ENCODE results near the gene CD4. TPM values are rescaled to one million over a fixed set of nuclear protein-coding genes. Genes with fewer than 3 reads are reported as not detected.
A peak's percentile ranks its signal among the peaks of the same experiment; 100 is the strongest.

The CD4 gene
- total RNA-seq, 1 donor from 2014 or later: 3.7 TPM

GRCh38 chr12:6778574-6779550 is 10.5 kb upstream of the CD4 start:
- DNase-seq: peak; percentile 98

GRCh38 chr12:6779708-6780432 is 9.5 kb upstream of the CD4 start:
- DNase-seq: no peak

DNA sequence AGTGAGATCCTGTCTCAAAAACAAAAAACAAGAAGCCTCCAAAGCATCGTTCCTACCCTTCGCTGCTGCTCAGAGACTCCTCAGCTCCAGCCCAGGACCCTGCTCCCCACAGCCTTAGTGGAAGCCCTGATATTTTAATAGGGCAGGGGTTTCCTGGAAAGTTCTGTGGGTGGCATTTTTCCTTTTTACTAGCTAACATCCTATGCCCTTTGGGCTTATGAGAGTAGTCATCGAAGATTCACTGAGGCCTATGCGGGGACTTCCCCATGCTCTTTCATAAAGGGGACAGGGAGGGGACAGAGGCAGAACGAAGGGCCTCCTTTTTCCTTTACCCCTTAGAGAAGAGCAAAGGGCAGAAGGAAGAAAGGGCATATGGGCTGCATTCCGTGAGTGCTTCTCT is 8.8 kb upstream of the CD4 start:
- DNase-seq: no peak

- DNase-seq: no peak
These were observed 7.2 kb upstream of the CD4 start for GRCh38 chr12:6782119-6782518.

DNA sequence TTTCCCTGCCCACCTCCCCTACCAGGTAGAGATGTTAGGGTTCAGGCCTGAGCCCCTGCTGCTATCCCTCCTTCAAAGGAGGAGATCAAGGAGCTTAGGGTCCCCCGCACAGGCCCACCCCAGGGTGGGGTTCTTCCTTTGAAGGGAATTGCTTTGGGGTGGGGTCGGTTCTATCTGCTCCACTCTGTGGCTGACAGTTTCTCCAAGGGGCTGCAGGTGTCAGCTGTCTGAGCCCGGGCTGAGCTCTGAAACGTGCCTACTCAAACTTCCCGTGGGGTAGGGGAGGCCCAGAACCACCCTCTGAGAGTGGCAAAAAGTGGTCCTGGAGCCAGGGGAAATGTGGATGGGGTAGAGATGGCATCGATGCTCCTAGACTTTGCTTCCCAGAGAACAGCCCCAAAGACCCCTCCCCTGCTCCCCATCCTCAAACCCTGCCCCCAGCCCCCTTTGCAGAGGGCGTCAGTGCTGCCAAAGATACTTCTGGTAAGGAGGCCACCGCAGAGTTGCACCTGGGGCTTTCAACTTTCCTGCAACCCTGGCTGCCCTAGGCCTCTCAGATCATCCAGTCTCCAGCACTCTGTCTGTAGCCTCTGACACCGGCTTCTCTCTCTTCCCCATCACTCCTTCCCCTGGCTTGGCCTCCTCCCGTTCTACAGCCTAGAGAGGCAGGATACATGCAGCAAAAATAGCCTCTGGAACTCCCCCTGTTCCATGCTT is 6.3 kb upstream of the CD4 start:
- DNase-seq: no peak

- DNase-seq: no peak
These were observed 5.5 kb upstream of the CD4 start for GRCh38 chr12:6783828-6784227.

- DNase-seq: no peak
These were observed 5.0 kb upstream of the CD4 start for GRCh38 chr12:6784296-6784695.

- DNase-seq: no peak
These were observed 4.6 kb upstream of the CD4 start for GRCh38 chr12:6784761-6785160.

DNA sequence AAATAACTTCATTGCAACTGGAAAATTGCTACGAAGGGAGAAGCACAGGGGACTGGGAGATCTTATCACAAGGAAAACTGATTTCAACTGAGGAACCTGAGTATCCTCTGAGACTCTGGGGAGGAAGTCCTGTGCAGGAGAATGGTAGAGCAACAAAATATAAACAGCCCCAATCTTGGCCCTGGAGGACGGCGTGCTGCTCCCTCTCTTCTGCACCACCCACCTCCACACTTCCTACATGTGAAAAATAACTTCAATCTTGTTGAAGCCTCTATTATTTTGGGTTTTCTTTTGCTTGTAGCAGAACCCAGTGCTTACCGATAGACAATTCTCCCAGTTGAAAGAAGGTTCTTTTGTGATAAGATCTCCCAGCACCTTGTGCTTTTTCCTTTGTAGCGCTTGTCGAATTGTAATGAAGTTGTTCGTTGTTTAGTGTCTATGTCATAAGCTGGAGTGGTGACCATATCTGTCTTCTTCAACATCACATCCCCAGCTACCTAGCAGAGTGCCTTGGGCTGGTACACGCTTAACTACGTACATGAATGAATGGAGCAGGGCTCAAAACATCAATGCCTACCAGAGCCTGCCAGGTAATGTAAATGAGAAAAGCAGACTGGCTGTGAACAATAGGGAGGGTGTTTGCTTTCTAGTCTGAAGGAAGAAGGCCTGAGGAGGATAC is 2.8 kb upstream of the CD4 start:
- DNase-seq: no peak

GRCh38 chr12:6787309-6787708 is 2.0 kb upstream of the CD4 start:
- DNase-seq: no peak

- no peak for DNase-seq
These were observed 1.3 kb downstream of the CD4 start for GRCh38 chr12:6790496-6791150.

DNA sequence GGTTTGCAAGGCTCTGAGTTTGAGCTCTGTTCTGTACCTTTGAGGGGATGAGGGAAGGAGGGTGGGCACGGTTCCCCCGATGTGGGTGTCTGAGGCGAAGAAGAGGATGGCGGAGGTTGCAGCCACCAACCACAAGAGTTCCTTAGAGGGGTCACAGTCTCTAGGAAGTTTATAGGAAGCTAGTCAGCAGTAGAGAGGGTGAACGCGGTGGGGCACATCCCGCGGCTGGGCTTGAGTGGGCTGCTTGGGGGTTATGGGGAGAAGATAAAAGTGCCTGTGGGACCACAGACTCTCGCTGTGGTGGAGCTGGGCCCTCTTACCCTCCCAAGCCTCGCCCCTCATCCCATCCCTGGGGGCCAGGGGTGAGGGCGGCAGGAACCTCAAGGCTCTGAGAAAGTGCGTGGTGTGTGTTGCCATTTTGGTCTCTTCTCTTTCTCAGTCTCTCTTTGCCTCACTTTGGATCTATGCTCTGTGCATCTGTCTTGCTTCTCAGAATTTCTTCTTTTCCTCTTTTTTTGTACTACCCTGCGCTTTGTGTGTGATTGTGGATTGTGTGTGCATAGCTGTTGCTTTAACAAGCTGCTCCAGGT is 2.7 kb downstream of the CD4 start:
- no peak for DNase-seq

DNA sequence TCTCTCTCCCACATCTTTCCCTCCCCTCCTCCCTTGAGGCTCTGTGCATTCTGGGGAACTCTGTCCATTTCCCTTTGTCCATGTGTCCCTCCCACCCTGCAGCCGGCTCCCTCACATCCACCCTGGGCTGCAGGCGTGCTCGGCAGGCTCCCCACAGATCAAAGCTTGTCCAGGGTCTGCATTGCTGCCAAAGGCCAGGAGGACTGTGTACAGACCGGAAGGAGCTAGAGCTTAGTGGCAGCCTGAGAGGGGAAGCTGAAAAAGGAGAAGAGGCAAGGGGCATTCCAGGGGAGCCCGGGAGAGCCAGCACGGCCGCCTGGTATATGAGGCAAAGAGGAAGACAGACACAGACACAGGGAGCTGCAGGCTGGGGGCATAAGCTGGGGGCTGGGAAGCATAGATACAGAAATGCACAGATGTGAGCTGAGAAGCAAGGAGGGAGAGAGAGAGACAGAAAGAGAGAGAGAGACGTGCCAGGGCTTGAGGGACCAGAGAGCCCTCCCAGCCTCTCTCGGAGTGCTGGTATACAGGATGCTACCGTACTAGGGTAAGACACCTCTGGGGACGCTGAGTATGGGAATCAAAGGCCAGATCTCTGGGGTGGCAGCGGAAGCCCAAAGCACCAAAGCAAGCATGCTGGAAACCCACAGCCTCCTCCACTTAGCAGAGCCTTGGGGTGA is 3.3 kb downstream of the CD4 start:
- peak; percentile 48 for DNase-seq

- no peak for DNase-seq
These were observed 5.8 kb downstream of the CD4 start for GRCh38 chr12:6795088-6795487.

DNA sequence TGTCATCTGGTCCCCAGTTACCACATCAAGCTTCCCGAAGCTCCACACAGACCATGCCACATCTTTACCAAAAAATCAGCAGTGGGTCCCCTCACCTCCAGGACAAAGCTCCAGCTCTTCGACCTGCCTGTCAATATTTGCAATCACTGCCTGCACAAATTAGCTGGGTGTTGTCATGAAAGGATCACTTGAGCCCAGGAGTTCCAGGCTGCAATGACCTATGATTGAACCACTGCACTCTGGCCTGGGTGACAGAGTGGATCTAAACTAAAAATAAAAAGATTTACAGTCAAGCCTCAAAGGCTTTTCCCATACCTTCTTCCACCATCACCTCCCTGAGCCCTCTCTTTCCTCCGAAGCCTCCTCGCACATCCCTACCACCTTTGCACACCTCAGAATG is 7.2 kb downstream of the CD4 start:
- no peak for DNase-seq

- no peak for DNase-seq
These were observed 9.8 kb downstream of the CD4 start for GRCh38 chr12:6799147-6799546.

DNA sequence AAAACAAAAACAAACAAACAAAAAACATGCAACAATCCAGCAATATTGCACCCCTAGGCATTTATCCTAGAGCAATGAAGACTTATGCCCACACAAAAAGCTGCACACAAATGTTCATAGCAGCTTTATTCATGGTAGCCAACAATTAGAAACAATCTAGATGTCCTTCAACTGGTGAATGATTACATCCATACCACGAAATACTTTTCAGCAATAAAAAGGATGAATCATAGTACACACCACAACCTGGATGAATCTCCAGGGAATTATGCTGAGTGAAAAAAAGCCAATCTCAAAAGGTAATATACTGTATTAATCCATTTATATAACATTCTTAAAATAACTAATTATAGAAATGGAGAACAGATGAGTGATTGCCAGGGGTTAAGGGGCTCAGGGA is 17.8 kb downstream of the CD4 start:
- no peak for DNase-seq

DNA sequence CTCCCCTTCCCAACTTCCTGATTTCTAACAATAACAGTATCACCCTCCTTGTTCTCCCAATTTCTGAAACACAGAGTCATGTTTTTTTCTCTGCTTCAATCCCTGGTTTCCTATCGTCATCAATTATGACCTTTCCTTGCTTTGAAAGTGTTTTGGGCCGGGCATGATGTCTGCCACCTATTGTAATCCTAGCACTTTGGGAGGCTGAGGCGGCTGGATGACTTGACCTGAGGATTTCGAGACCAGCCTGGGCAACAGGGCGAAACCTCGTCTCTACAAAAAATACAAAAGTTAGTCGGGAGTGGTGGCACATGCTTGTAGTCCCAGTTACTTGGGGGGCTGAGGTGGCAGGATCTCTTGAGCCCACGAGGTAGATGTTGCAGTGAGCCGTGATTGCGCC is 19.7 kb downstream of the CD4 start:
- no peak for DNase-seq

DNA sequence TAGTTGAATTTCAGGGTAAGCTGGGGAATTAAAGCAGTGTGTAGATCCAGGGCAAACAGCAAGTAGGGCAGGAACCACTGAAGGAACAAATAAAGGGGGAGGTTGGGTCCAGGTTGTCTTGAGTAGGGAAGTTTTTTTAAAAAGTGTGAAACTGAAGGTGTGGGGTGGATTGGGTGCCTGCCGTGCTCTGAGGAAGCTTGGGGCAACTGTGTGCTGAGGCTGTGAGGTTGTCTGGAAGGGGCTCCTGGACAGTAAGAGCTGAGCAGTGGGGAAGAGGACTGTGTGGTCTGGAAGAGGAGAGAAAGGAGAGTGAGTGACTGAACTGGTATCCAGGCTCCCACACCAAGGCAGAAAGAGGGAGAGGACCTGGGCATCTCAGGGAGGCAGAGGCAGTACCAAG is 21.4 kb downstream of the CD4 start:
- no peak for DNase-seq

DNA sequence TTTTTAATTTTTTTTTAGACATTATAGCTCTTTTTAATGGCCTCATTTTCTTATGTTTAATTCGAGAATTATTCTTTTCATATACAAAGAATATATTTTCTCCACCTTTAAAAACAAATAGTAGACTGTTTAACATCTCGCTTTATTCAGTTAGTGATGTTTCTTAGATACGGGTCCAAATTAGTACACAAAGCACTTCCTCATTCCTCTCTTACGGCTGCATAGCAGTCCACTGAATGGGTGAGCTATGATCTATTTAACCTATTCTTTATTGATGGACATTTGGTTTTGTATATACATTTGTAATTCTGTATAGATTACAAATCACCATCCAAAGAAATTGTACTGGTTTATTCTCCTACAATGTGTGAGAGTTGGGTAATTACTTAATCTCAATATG is 24.0 kb downstream of the CD4 start:
- no peak for DNase-seq

DNA sequence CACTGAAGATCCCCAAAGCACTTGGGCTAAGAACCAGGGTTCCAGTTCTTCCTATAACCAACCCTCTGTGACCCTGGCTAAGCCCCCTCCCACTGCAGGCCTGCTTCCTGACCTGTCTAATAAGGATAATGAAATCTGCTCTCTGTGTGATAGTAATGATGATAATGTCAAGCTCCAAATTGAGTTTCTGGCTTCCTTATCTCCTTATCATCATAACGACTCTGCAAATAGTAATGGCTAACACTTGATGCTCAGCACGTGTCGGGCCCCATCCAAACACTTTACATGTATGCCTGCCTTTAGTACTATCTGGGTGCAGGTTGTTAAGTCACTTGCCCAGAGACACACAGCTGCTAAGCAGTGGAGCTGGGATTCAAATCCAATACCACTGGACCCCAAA is 27.3 kb downstream of the CD4 start:
- DNase-seq: no peak
